GM20431 (cell line): ENCODE results near the gene GSG1.

ENCODE experiments used
- in situ Hi-C: fragments of 300-500 bp; cut with MseI, MboI; formaldehyde crosslinking; loops from one replicate; pipeline ENCODE4 v1.15.0; 2020; ENCODE audit warnings: low sequenced_read_pairs; ENCODE audit not compliant: unreplicated experiment

Gene GSG1

GRCh38 chr12:13103391-13104033 lies at the start of gene GSG1:
Gene GSG1 (minus strand): TSS chr12:13103667. CDS start chr12:13103512, 155 bp downstream.
- in situ Hi-C loops, result no loop called here

DNA sequence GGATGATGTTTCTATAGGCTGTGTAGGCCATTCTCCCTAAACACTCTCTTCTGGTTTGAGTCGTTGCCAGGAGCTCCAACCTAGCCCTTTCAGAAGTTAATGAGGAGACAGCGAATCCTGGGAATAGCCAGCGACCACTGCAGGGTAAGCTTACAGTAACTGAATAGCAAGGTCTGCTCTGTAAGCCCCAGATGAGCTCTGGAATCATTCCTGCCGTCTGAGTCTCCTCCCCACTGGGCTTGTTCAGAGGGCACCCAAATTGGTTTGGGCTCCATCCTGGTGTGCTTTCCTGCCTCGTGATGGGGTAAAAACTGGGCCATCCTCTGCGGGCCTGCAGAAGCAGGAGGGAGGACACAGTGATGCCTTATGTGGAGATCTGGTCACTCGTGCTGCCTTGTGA lies 49.7 kb upstream of the GSG1 start:
- in situ Hi-C loops, result no loop called here

DNA sequence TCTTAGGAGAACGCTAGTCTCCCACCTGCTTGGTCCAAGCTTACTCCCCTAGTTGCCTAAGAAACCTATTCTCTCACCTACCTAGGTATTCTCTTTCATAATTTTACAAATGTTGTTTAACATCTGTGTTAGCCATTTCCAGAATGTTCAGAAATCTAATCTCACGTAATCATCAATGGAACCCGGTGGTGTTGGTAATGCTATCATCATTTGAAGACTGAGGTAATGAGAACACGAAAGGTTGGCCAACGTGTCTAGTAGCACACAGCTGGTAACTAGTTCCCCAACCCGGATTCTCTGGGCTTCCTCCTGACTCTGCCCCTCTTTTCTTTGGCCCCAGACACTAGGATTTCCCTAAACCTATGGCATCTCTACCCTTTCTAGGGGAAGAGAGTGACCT lies 49.3 kb upstream of the GSG1 start:
- in situ Hi-C loops, result no loop called here

- in situ Hi-C loops, result no loop called here
Measured at GRCh38 chr12:13152281-13152680, 48.8 kb upstream of the GSG1 start.

DNA sequence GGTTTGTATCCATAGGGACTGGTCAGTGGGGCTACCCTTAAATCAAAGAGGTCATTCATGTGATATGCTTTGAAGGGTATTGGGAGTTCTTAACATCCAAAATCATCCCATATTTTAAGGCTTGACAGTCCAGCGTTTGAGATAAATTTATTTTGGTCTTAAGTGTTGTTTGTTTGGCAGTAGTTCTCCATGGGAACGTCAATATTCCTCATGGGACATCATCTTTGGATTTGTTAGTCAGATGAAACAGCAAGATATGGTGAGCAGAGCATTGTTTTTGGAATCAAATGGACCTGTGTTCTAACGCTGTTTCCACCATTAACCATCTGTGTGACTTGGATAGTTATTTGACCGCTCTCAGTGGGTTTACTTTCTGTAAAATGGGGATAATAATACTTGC lies 45.9 kb upstream of the GSG1 start:
- in situ Hi-C loops, result no loop called here

DNA sequence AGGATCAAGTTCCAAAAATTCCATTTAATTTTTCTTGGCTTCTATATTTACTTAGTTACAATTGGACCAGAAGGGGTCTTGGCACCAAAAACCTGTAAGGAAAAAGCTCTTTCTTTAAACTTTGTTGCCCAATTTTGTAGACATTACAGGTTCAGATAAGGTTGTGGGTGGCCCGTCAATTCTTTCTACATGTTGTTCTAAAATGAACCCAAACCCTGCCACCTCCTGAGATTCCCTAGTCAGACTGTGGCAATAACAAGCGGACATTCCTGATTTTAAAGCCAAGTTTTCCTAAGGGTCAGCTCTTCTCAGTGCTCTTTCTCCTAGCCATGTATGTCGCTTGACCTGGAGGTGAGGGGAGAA lies 45.0 kb upstream of the GSG1 start:
- in situ Hi-C loops, result no loop called here

- in situ Hi-C loops, result no loop called here
Measured at GRCh38 chr12:13147688-13148484, 44.4 kb upstream of the GSG1 start.

DNA sequence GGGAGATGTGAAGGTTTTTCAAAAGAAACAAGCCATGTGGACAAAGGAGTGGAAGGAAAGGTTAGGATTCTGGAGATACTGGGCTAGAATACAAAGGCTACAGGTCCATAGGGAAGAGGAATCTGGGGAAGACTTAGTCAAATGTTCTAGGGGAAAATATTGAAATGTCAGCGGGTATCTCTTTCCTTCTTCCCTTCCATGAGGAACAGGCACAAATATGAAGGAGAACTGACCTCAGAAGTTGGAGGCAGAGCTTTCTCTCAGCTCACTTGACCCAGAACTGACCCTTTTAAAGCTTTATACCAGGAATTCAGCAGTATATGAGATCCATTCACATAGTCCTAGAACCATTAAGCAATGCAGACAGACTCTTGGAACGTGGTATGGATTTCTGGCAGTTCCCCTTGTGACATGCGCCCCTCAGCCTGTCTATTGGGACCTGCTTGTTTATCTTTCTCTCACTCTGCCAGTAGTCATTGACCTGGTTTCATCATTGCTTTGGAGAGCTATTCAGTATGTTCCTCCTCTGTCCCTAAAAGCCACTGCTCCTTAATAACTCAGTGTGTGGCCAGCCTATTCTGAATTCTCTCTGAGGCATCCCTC lies 43.0 kb upstream of the GSG1 start:
- in situ Hi-C loops, result no loop called here

DNA sequence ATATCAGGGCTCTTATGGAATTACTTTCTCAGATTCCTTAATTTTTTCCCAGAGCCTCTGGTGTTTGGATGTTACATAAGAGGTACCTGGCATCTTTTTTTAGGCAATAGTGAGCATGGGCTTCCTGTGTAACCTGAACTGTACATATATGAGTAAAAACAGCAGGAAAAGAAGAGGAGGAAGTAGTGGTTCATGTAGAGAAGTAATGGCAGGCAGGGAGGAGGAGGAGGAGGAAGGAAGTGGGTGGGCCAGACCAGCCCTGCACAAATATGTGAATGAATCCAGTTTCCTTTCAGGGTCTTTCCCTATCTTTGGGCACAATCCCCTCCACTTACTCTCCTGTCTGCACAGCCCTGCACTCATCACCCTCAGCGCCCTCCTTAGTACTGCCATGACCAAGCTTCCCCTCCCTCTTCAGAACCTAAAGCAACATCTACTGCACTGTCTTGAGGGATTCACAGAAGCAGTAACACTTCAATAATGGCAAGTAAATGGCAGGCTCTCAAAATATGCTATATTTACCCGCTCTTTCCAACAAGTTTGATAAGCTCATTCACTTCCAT lies 40.9 kb upstream of the GSG1 start:
- in situ Hi-C loops, result no loop called here

- in situ Hi-C loops, result no loop called here
Measured at GRCh38 chr12:13142747-13143146, 39.3 kb upstream of the GSG1 start.

GRCh38 chr12:13141686-13142085 lies 38.2 kb upstream of the GSG1 start:
- in situ Hi-C loops, result no loop called here

DNA sequence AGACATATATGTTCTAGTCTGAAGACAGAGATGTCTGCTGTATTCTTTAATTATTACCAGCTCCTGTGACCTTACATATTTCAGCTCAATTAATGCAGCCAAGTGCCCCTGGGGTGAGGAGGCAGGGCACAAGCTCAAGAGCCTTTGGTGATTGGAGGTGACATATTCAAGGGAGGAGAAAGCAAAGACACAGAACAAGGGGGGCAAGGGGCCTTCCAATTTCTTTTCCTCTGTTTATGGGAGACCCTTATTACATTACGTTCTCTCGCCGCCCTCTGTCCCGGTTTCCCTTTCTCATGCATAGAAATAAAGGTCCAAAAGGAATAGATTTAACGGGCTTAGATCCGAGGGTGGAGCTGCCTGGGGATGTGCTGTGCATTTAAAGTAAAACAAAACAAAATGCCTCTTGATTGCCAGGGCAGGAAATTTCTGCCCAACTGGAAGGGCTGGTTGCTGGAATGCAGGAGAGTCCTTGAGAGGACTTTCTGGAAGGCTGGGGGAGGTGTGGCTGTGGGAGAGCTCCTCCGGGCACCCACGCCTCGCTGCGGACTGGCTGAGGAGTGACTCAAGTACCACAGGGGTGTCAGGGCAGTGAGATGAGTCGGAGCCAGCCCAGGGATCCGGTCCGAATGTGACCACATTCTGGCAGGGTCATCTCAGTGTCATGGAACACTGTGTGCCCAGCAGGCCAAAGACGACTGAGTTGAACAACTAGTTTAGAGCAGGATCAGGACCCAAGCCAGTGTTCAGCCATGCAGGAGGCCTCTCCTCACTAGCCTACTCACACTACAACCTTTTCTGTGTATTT lies 32.1 kb upstream of the GSG1 start:
- in situ Hi-C loops, result no loop called here

DNA sequence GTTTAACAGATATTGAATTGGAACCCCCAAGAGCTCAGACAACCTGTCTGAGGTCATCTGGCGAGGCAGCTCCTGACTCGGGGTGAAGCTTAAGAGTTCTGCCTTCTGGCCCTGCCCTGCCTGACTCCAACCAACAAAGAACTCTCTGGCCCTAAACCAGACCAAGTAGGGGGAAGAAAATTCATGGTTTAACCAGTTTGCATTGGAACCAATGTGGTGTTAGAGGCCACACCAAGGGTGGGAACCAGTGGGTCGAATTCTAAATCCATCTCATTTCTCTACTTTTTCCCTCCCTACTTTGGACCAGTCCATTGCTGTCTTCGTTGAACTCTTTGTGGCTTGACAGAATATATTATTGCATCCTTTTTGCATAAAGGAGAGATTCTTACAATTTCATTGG lies 30.4 kb upstream of the GSG1 start:
- in situ Hi-C loops, result no loop called here

GRCh38 chr12:13130981-13131380 lies 27.5 kb upstream of the GSG1 start:
- in situ Hi-C loops, result no loop called here

DNA sequence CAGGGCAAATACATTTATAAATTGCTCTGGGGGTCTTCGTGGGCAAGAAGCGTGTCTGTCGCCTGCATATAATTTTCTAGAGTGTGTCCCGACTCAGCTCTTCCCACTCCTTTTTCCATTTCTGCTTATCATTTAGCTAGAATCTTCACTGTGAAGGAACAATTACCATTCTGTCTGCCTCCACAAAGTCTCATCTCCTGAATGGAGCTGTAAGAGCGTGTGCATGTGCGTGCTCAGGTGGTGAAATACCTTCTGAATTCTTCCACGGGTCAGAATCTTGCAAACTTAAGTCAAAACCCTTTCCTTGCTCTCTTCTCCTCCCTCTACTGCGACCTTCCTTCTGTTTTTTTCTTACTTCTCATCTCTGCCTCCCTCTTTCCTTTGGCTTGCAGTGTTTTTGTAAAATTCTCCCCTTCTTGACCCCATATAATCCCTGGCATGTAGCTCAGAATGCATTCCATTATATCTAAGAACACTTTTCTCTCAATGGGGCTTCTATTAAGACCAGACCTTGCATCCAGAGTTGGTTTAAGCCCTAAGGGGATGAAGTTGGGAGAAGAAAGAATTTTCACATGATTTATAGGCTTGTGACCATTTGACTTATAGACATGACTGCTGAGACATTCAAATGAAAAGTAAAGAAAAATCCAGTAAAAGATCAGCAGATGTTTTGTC lies 25.0 kb upstream of the GSG1 start:
- in situ Hi-C loops, result no loop called here

GRCh38 chr12:13127444-13127843 lies 24.0 kb upstream of the GSG1 start:
- in situ Hi-C loops, result no loop called here

GRCh38 chr12:13126494-13126893 lies 23.0 kb upstream of the GSG1 start:
- in situ Hi-C loops, result no loop called here

DNA sequence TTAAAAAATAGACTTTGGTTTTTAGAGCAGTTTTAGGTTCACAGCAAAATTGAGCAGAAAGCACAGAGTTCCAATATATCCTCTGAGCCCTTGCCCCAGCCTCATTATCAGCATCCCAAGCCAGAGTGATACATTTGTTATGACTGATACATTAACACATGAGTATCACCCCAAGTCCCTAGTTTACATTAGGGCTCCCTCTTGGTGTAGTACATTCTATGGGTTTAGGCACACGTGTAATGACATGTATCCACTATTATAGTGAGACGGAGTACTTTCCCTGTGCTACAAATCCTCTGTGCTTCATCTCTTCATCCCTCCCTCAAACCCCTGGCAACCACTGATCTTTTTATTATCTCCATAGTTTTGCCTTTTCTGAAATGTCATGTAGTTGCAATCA lies 22.5 kb upstream of the GSG1 start:
- in situ Hi-C loops, result no loop called here

DNA sequence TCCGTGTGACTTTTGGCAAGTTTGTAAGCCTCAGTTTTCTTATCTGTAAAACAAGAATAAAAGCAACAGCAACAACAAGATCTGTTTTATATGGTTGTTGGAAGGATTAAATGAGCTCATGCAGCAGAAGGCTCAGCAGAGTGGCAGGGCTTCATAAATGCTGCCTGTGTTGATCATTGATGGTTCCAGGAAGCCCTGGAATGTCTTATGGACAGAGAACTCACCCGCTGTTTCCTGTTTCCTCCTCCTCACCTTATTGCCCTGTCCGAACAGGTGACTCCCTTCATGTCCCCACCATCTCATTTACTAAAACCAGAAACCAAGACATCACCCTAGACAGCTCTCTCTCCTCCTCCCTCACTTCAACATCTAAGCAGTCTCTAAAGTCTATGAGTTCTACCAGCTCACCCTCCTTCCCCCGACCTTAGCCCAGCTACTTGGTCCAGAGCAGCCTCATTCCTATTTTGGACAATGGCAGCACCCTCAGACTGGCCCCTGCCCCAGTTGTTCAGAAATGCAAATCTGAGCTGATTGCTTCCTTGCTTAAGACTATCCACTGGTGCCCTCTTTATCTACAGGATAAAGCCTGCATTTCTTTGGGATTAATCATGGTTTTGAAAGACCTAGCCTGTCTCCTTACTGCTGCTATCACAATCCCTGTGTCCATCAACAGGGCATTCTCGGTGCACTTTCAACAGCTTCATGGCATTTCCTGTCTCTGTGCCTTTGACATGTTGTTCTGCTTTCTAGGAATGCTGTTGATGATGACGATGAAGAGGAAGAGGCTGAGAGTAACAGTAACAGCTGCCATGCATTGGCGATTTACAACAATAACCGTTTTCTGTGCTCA lies 21.4 kb upstream of the GSG1 start:
- in situ Hi-C loops, result no loop called here
